Left forelimb (tissue), 1 donor: Measurements from ENCODE around the gene MIER2.
"Not testable (repeated sequence)": the region's sequence is repeated elsewhere in the genome, so short reads cannot be mapped to it uniquely, and the experiment has no call there.

Source experiments
- DNase-seq: peaks from one replicate; pipeline ENCODE4 v3.0.0-alpha.2; 2018; ENCODE audit warnings: low spot score

The MIER2 gene

DNA sequence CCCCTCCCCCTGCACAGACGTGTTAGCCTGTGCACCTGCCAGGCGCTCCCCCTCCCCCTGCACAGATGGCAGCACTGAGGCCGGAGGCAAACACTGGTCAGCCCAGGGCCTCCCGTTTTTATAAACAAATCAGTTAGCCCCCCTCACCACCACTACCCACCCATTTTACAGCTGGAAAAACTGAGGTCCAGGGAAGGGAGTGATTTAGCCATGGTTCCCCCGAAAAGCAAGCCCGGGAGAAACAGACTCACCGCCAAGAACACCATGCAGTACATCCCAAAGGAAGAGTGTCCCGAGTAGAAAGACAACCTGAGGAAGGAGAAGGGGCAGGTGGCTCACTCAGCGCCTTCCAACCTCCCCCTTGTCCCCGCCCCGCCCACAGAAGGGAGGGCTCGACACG lies 62.1 kb downstream of the MIER2 start:
- no peak for DNase-seq

- no peak for DNase-seq
Observed at GRCh38 chr19:281992-282391, 62.6 kb downstream of the MIER2 start.

DNA sequence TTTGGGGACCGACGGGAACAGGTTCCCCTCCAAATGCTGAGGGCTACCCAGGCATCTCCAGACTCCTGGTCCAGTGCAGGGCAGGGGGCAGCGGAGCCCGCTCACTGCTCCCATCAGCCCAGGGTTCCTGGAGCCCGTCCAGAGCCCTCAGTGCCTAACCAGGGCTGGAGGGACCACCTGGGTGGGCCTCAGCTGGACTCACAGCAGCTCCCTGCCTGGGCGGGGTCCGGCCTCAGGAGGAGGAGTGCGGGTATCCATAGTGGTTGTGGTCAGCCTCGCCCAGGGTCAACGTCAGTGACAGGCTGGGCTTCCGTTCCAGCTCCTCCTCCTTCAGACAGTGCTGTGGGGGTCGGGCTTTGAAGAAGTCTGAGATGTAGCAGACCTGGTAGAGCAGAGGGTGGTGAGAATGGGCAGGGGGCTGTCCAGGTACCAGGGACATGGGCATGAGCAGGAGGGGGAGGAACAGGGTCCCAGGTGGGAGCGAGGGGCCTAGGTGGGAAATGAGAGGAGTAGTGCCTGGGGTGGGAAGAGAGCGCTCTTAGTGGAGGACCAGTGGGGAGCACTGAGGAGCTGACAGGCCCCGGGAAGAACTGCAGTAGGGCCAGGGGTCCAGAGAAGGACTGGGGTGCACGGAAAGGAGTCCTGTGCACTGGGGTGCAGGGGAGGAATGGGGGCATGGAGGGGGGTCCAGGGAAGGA lies 63.3 kb downstream of the MIER2 start:
- DNase-seq, result no peak

GRCh38 chr19:280541-281009 lies 64.0 kb downstream of the MIER2 start:
- DNase-seq, result no peak

DNA sequence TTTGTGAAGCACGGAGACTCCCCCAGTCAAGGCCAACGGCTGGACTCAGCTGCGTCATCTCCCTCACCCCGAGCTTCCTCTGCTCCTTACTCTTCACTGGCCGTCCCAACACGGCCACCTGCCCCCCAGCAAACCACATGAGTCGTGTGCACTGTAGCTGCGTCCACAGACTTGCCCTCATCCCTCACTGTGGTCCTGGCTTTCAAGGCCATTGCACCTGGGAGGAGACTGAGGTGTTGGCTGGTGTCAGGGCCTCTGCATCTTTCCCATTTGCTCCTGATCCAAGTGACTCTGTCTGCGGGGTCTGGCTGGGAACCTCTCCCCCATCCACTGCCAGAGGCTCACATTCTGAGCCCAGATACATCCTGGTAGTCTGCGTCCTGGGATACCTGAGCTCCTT lies 64.9 kb downstream of the MIER2 start:
- no peak for DNase-seq

- no peak for DNase-seq
Observed at GRCh38 chr19:279231-279630, 65.4 kb downstream of the MIER2 start.

DNA sequence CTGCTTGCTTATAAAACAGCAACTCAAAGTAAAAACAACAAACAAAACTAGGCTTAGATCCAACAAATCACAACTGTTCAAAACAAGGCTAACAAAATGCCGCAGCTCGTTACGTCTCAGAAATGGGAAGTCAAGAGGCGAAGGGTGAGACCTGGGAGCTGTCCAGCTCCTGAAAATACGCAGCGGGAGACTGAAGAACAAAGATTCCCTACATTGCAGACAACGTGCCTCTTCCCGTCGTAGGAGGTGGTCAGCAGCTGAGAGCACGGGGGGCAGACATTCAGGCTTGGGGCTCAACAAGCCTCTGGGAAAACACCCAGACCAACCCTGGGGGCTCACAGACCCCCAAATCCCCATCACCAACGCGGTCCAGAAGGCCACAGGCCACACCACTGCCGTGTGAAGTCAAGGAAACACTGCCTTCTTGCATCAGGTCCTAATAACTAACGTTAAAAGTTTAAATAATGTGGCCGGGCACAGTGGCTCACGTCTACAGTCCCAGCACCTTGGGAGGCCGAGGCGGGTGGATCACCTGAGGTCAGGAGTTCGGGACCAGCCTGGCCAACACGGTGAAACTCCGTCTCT lies 66.9 kb downstream of the MIER2 start:
- DNase-seq, result no peak

GRCh38 chr19:277131-277530 lies 67.5 kb downstream of the MIER2 start:
- DNase-seq, result no peak

DNA sequence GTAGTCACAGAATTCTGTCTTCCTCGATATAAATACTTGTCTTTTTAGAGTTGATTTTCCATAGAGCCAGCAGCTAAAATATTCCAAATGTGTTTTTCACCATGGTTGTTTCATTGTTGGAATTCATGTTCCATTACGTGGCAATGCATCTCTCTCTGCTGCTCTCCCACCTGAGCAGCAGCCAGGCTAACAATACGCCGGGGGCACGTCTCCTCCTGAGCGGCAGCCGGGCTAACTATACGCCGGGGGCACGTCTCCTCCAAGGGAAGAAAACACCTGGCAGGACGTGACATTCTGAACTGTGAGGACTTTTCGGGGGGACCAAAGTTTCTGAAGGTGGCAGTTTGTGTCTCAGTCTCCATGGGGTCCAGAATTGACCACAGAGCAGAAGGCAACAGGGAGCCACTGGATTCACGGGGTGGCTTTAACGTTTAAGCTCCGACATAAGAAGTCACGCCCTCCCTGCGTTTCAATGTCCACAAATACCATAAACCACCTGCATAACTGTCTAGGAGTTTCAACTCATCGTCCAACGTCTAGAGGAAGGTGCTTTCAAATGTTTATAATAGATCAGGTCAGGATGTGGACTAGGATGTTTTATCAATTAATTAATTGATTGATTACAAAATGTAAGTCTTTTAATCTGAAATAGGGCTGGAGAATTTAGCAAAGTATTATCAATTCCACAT lies 68.5 kb downstream of the MIER2 start:
- no peak for DNase-seq

DNA sequence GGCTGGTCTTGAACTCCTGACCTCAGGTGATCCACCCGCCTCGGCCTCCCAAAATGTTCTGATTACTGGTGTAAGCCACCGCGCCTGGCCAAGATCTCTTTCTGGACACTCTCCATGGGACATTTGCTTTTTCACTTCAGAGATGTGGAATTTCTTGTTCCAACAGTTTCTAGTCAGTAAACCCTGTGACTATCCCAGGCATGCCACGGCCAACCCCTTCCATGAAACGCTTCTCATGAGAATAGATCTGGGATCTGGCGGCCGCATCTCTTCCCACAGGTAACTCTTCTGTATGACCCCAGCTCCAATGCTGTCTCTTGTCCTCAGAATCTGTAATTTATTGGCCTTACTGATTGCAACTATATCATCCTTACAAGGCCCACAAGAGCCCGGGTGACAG lies 69.6 kb downstream of the MIER2 start:
- no peak for DNase-seq

DNA sequence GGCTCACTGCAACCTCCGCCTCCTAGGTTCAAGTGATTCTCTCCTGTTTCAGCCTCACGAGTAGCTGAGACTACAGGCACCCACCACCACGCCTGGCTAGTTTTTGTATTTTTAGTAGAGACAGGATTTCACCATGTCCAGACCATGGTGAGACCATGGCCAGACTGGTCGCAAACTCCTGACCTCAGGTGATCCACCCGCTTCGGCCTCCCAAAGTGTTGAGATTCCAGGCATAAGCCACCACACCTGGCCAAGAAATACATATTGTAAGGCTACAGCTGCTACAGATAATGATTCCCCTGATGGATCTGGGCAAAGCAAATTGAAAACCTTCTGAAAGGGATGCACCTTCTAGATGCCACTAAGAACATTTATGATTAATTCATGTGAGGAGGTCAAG lies 71.2 kb downstream of the MIER2 start:
- DNase-seq, result no peak

DNA sequence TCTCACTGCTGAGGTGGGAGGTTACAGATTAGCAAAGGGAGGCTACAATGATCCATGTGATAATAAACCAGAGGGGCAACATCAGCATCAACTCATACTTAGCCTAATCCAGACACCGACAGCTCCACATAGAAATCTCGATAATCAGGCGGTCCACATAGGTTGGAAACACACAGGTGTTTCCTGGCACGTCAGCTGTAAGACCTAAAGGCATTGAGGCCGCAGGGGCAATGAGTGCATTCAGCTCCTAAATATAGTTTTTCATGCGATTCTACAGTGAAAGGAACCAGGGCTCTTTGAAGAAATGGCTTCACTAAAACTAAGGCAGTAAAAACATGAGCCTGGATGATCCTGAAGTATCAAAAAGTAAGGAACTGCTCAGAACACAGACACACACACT lies 72.7 kb downstream of the MIER2 start:
- no peak for DNase-seq

GRCh38 chr19:270766-271318 lies 73.8 kb downstream of the MIER2 start:
- not testable (repeated sequence) for DNase-seq

DNA sequence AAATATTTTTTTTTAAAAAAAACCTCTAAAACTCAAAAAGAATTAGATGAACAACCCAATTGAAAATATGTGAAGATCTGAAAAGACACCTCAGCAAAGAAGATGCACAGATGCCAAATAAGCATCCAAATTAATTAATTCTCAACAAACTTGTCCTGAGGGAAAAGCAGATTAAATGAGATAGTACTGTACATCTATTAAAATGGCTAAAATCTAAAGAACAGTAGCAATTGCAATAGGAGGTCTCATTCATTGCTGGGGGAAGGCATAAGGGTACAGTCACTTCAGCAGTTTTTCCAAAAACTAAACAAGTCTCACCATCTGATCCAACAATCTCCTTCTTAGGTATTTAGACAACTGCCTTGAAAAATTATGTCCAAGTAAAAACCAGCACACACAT lies 75.4 kb downstream of the MIER2 start:
- DNase-seq, result no peak

GRCh38 chr19:262125-262524 lies 82.5 kb downstream of the MIER2 start:
- no peak for DNase-seq

DNA sequence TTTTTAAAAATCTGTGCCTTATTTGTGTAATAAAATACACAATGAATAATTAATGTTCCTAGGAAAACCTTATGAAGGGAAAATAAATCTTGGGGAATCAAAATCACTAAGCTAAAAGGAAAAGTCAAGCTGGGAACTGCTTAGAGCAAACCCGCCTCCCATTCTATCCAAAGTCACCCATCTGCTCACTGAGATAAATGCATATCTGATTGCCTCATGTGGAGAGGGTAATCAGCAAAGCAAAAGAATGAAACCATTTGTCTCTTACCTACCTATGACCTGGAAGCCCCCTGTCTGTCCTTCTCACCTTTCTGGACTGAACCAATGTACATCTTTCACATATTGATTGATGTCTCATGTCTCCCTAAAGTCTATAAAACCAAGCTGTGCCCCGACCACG lies 87.8 kb downstream of the MIER2 start:
- DNase-seq, result not testable (repeated sequence)
